GM19023 (cell line): ENCODE data around the gene ZFP64.
"Not testable (repeated sequence)": the region's sequence is repeated elsewhere in the genome, so short reads cannot be mapped to it uniquely, and the experiment has no call there.

Source experiments
- ATAC-seq: cut with Tn5 transposase; IDR thresholded peaks from one replicate; pipeline ENCODE4 v1.9.1; 2021; ENCODE audit warnings: mild to moderate bottlenecking, moderate library complexity; ENCODE audit not compliant: unreplicated experiment

The ZFP64 gene

DNA sequence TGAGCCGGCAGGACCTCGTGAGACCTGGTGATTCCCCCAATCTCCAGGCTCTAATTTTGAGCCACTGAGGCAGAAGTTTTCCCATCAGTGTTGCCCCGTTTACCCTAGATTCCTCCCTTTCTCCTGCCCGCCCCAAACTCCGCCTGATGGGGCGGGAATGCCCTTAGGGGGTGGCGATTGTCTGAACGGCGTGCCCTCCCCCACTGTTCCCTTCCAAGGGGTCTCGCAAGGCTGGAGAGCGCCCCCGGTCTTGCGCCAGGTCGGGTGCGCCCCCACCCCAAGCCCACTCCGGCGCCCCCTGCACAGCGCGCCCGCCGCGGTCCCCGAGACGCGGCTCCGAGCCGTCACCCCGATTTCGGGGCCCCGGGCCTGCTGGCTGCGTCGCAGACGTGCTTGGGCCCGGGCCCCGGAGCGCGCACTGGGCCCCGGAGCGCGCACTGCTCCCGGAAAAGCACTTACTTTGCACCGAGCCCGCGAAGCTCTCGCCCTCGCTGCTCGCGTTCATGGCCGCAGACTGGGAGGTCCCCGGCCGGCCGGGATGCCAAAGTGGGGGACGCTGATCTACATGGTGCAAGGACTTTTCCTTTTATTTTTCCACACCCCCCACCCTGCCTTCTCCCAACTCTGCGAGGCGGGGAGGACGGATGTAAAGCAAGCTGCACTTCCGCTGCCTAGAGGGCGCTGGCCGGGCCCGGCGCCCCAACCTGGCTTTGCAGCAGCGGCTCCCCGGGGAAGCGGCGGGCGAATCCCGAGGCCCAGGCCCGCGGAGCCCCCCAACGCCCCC, at the start of gene ZFP64:
ZFP64 (minus strand) TSS at position 648 of the 784 bp plus-strand sequence; CDS start at position 505, 143 bp downstream.
- ATAC-seq = peak; percentile 75

DNA sequence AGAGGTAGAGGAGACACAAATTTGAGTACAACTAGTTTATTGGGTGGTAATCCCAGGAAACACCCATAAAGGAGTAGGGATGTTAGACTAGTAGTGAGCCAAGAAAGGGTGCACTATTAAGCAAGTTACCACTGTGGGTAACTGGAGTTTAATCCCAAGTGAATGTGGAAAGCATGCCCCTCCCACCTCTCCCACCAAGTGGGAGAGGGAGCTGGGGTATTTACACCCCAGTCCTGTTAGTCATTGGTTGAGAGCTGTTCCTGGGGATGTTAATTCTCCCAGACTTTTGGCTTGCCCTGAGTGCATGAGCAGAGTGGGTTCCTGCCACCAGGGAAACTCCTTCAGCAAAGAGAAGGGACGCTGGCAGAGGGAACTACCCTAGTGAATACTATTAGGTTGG, 49.2 kb upstream of the ZFP64 start:
- no peak for ATAC-seq

DNA sequence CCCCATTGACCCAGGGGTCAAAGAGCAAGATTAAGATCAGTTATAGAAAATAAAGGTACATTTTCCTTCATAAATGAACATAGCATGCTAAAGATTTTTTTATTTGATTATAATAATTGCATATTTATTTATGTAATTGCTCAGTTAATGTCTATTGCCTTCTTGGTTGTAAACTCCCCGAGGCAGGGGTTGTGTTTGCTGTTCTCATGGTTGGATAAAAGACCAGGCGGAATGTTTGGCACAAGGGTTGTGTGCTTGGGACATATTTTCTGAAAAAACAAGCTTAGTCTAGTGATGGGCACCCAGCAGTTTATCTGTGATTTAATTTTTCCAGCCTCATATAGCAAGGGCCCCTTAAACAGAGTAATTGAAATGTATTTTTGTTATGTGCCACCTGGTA, 47.5 kb upstream of the ZFP64 start:
- no peak for ATAC-seq

DNA sequence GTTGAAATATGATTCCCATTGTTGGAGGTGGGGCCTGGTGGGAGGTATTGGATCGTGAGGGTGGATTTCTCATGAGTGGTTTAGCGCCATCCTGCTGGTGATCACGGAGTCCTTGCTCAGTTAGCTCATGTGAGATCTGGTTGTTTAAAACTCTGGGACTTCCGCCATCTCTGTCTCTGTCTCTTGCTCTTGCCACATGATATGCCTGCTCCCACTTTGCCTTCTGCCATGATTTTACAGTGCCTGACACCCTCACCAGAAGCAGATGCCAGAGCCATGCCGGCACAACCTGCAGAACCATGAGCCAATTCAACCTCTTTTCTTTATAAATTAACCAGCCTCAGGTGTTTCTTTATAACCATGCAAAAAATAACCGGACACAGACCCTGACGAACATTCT, 44.7 kb upstream of the ZFP64 start:
- no peak for ATAC-seq

DNA sequence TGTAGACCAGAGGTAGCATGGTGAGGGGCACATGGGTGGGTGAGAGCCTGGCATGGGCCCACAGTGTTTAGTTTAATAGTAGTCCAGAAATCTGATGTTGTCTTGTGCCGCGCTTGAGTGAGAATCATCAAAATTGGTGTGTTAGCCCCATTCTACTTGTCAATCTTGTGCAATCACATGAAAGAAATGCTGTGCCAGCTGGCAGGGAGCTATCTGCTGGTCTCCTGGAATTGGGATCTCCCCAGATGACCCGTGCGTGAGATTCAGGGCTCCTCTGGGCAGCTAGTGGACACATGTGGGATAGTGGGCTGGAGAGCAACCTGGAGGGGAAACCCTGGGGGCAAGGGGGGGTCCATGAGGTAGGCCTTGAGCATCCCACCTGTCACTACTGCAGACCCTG, 43.5 kb upstream of the ZFP64 start:
- ATAC-seq = no peak

DNA sequence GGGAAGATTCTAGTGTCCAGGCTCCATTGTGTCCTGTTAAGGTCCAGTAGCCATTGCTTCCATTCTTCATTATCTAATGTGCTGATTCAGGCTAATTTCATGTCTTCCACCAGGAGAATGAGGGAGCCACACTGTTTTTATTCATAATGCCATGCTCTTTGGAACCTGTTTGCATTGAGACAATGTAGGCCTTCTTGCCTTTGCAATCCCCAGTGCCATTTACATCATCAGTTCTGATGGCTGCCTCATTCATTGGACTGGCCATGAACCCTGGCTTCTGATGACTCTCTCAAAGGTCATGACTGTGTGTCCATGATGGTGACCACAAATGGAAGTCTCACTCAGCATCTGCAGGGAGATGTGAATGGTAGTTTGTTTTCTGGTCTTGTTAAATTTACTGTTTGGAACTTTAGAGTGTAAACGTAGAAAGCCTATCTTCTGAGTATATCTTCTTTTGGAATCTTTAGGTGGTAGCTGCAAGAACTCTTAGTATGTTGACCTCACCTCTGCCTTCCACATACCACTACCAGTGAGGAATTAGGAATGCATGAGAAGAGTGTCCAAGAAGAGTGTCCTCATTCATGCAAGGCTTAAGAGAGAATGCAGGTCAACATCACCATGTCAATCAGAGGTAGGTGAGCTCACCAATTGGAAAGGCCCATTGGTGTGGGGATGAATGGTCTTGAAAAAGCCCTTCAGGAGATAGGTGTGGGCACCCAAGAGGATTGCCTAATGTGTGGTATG, 42.9 kb upstream of the ZFP64 start:
- ATAC-seq = no peak

DNA sequence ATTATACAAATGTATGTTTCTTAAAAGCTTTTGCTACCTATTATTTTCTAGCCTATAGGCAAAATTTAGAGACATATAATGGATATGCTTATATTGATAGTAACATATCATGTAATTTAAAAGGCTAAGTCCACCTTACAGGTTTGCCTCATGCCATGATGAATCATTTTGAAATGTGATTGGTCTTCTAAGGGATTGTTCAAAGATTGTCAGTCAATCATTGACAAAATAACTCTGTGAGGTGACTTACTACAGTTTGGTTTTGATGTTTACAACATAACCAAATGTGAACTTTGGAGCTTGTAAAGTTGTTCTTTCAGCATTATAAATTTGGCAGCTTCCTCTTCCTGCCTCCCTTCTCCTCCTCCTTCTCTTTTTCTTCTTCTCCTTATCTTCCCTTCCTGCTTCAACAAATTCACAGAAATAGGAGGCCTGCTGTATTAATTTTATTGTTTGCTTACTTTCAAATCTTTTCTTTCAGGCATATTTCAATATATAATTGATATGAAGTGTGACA, 39.7 kb upstream of the ZFP64 start:
- no peak for ATAC-seq

DNA sequence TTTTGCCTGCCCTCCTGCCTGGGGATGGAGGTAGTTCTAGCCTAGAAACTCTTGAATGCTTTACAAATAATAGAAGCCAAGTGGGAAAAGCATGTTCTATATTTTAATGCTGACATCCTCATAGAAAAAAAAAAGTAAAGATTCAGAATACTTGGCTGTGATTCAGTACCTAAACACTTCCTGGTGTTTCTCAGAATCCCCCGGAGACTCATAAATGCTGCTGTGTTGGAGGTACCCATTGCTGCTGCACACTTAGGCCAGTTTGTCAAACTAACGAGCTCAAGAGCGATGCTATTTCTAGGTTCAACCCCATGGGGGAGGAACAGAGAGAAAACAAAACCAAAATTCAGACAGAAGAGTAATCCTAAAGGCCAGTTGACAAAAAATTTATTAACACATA, 38.8 kb upstream of the ZFP64 start:
- no peak for ATAC-seq

DNA sequence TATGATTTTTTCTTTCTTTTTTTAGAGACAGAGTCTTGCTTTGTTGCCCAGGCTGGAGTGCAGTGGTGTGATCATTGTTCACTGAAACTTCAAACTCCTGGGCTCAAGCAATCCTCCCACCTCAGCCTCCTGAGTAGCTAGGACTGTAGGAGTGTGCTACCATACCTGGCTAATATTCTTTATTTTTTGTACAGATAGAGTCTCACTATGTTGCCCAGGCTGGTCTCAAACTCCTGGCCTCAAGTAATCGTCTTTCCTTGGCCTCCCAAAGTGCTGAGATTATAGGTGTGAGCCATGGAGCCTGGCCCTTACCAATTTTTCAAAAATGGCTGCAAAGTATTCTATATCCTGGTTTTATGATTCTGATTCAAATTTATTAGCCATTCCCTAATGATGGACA, 37.8 kb upstream of the ZFP64 start:
- ATAC-seq = not testable (repeated sequence)

DNA sequence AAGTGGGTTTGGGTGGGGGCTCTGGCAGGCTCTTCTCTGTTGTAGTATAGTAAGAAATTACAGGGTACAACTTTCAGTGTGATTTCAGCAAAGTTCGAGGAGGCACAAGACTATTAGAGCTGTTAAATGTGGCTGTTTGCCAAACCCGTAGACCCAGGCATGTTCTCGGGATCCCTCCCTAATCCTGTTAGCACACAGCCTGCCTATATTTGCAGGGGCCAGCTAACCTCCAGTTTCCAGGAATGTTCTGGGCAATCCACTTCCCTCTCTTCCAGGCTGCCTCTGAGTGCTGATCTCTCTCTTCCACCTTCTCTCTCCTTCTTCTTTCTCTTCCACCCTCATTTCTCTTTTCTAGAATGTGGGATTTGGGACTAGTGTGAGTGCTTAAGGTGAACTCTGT, 34.8 kb upstream of the ZFP64 start:
- no peak for ATAC-seq

DNA sequence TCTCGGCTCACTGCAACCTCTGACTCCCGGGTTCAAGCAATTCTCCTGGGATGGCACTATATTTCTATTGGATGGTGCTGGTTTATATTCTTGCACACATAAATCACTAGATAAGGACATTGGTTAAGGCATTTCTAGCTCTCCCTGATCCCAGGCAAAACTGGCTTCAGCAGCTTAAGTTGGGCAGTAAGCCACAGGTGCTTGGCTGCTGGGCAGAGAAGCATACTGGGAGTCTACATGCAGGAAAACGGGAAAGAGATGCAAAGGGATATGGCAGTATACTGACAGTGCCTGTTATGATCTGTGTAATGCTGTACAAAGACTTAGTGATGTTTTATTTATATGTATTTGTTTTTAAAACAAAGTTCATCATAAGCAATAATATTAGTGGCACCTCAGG, 33.3 kb upstream of the ZFP64 start:
- ATAC-seq = no peak

DNA sequence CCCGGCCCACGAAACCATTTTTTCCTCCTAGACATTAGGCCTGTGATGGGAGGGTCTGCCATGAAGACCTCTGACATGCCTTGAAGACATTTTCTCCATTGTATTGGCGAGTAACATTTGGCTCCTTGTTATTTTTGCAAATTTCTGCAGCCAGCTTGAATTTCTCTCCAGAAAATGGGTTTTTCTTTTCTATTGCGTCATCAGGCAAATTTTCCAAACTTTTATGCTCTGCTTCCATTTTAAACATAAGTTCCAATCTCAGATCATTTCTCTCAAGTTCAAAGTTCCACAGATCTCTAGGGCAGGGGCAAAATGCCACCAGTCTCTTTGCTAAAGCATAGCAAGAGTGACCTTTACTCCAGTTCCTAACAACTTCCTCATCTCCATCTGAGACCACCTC, 29.8 kb upstream of the ZFP64 start:
- not testable (repeated sequence) for ATAC-seq

DNA sequence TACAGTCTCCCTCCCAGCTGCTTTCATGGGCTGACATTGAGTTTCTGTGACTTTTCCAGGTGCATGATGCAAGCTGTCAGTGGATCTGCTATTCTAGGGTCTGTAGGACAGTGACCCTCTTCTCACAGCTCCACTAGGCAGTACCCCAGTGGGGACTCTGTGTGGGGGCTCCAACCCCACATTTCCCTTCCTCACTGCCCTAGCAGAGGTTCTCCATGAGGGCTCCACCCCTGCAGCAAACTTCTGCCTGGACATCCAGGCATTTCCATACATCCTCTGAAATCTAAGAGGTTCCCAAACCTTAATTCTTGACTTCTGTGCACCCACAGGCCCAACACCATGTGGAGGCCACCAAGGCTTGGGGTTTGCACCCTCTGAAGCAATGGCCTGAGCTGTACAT, 29.3 kb upstream of the ZFP64 start:
- ATAC-seq = not testable (repeated sequence)

DNA sequence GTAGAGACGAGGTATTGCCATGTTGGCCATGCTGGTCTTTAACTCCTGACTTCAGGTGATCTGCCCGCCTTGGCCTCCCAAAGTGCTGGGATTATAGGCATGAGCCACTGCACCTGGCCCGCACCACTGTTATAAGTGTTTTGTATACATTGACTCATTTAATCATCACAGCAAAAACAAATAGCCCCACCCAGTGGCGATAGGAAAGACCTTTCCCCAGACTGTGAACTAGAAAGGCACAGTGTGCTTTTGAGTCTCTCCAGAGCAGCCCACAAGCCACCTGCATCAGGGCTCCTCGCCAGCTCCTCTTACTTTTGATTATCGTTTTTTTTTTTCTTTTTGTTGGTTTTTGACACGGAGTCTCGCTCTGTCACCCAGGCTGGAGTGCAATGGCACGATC, 27.9 kb upstream of the ZFP64 start:
- no peak for ATAC-seq

DNA sequence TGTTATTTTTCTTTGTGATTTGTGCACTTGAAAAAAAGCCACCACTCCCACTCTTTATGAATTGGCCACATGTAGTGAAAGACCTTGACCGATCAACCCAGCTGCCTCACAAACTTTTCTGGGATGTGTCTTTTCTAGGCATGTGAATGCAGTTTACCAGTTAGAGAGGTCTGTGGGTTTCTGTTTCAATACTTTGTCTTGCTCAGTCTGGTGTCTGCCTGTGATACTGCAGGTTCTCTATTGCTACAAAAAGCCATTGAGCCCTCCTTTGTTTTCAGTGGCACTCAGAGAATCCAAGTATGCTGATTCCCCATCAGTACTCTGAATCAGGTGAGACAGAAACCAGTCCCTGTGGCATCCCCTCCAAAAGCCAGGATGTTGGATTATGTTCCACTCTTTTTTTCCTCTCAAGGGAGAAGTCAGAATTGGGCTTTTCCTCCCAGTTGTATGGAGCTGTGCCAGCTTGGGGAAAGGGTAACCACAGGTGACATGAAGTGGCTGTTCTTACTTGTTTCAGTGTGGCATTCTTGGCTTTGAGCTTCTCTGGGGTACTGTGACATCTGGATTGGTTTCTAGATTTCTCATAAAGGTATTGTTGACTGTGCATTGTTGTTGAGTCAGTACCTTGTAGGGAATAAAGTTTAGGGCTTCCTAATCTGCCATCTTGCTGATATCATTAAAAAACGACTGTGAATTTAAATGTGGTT, 26.3 kb upstream of the ZFP64 start:
- no peak for ATAC-seq

DNA sequence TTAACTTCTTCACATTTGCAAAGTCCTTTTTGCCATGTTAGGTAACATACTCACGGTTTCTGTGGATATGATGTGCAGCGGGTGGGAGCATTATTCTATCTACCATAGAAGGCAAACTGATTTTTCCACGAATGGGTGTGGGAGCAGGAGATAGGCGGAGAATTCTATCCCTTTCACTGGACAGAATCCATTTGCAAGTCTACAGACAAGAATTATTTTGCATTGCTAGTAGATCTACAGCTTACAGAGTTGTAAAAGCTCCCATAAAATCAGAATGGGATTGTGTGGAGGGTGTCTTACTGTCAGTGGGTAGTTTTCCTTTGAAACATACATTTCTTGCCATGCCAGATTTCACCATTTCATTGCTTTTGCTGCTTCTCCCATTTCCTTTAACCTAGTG, 22.4 kb upstream of the ZFP64 start:
- no peak for ATAC-seq

DNA sequence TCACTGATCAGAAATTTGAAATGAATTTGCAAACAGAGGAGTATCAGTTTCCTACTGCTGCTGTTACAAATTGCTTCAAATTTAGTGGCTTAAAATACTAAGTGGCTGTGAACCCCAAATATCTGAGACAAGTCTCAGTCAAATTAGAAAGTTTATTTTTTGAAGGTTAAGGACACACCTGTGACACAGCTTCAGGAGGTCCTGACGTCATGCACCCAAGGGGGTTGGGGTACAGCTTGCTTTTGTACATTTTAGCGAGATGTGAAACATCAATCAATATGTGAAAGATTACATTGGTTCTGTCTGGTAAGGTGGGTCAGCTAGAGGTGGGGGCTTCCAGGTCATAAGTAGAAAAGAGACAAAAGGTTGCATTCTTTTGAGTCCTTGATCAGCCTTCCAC, 21.4 kb upstream of the ZFP64 start:
- ATAC-seq = no peak

DNA sequence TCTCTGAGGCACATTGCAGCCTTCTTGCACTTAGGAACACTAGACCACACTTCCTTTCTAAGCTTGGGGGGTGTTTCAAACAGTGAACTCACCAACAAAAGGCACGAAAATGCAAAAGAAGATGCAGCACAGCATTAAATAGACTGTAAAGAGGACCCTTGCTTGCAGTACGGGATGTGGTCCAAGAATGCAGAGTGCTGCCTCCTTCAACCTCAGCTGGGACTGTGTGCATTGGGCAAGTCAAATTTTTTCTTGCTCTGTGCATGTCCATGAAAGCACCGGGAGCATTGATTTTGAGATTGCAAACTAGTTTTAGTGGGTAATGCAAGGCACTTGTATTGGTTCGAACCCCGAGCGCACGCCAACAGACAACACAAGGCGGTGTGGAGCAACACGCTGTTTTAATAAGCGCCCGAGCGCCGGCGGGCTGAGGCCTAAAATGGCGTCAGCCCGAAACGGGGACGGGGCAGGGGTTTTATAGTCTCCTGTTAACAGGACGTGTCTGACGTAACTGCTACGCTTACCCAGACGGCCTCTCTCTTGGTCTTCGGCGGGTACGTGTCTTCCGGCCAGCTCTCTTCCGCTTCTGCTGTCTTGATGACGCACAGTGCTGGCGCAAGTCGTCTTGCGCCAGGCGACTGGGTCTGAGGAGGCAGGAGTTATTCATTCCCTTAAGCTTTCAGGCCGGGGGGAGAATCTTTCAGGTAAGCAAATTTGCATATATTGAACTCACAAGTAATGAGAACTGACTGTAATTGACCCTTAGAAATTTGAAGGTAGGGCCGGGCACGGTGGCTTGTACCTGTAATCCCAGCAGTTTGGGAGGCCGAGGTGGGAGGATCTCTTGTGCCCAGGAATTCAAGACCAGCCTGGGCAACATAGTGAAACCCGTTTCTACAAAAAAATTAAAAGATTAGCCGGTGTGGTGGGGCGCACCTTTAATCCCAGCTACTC, 18.7 kb upstream of the ZFP64 start:
- ATAC-seq = no peak

DNA sequence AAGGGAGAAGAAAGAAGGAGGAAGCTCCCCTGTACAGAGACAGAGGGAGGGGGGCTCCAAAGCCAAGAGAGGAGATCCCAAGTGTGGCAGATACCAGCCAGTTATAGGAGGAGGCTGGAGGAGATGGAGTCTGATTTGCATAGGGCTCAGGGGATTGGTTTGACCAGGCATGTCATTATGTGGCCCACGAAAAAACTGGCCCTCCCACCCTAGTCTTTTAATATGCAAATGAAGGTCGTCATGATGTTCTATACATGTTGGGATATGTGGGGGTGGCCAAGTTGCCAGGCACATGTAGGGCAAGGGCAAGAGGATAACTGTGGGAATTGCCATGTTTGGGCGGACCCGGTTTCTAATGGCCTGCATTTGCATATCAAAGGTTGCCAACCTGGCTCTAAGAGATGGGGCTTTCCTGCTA, 17.6 kb upstream of the ZFP64 start:
- no peak for ATAC-seq

DNA sequence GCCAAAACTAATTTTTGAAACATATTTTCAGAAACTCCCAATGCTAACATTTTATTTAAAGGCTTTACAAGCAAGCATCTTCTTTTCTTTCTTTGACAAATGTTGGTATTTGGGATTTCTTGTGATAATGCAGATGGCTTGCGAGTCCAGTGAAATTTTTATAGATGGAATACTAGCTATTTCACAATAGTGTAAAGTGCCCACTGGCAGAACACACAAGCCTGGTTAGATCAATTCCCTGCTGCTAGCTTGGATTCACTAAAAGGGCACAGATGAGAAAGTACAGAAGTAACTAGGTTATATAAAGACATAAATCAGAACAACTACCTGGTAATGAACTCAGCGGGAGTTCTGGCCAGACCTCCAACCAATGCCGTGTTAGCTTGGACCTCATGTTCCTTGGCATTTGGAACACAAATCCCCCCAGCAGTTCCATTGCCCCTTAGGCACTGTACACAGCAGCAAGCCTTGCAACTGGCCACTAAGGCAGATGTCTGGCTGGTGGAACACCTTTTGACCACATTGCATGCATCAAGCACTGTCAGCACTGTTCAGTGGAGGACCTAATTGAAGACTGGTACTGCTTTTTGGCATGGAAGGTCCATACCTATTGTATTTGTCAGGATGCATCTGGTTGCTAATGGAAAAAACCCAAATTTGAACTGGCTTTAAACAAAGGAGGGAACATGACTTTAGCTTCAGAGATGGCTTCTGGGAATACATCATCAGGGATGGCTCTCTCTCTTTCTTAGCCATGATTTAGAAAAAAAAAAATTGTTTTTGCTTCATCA, 15.6 kb upstream of the ZFP64 start:
- no peak for ATAC-seq
